RWPE2 (cell line): ENCODE measurements around the gene CENPX.

ENCODE experiments used
- ATAC-seq: fragments of 200-7000 bp; cut with Tn5 transposase; 3 replicates; pipeline ENCODE4 v1.9.1; 2021; ENCODE audit warnings: low read depth
- DNase-seq: peaks from one replicate; pipeline ENCODE4 v3.0.0-alpha.2; 2020; ENCODE audit warnings: low spot score
- H3K27ac ChIP-seq: fragments of 450-650 bp; 2 replicates; pipeline ENCODE4 v1.5.1; 2017; ENCODE audit warnings: mild to moderate bottlenecking; ENCODE audit not compliant: poor library complexity, severe bottlenecking
- H3K27me3 ChIP-seq: fragments of 250-450 bp; sonication (Bioruptor Pico); 2 replicates; pipeline ENCODE4 v1.5.1; 2021; ENCODE audit warnings: mild to moderate bottlenecking, moderate library complexity; ENCODE audit not compliant: insufficient read depth, poor library complexity, severe bottlenecking
- H3K36me3 ChIP-seq: fragments of 250-450 bp; sonication (Bioruptor Pico); 2 replicates; pipeline ENCODE4 v1.5.1; 2020; ENCODE audit warnings: low read depth, mild to moderate bottlenecking, moderate library complexity
- H3K4me1 ChIP-seq: fragments of 250-450 bp; sonication (Bioruptor Pico); 2 replicates; pipeline ENCODE4 v1.5.1; 2021; ENCODE audit warnings: mild to moderate bottlenecking, moderate library complexity; ENCODE audit not compliant: insufficient read depth, poor library complexity, severe bottlenecking
- H3K4me3 ChIP-seq: fragments of 250-450 bp; sonication (Bioruptor Pico); 2 replicates; pipeline ENCODE4 v1.5.1; 2021; ENCODE audit warnings: mild to moderate bottlenecking, moderate library complexity; ENCODE audit not compliant: severe bottlenecking
- H3K9me3 ChIP-seq: fragments of 250-450 bp; sonication (Bioruptor Pico); 2 replicates; pipeline ENCODE4 v1.5.1; 2021; ENCODE audit warnings: mild to moderate bottlenecking, moderate library complexity; ENCODE audit not compliant: severe bottlenecking
- TF ChIP-seq, protein P1 (sequence below): fragments of 450-650 bp; IDR thresholded peaks from one replicate; pipeline ENCODE4 v1.5.1; 2017; ENCODE audit warnings: mild to moderate bottlenecking, moderate library complexity; ENCODE audit not compliant: poor library complexity, severe bottlenecking

CENPX gene

DNA sequence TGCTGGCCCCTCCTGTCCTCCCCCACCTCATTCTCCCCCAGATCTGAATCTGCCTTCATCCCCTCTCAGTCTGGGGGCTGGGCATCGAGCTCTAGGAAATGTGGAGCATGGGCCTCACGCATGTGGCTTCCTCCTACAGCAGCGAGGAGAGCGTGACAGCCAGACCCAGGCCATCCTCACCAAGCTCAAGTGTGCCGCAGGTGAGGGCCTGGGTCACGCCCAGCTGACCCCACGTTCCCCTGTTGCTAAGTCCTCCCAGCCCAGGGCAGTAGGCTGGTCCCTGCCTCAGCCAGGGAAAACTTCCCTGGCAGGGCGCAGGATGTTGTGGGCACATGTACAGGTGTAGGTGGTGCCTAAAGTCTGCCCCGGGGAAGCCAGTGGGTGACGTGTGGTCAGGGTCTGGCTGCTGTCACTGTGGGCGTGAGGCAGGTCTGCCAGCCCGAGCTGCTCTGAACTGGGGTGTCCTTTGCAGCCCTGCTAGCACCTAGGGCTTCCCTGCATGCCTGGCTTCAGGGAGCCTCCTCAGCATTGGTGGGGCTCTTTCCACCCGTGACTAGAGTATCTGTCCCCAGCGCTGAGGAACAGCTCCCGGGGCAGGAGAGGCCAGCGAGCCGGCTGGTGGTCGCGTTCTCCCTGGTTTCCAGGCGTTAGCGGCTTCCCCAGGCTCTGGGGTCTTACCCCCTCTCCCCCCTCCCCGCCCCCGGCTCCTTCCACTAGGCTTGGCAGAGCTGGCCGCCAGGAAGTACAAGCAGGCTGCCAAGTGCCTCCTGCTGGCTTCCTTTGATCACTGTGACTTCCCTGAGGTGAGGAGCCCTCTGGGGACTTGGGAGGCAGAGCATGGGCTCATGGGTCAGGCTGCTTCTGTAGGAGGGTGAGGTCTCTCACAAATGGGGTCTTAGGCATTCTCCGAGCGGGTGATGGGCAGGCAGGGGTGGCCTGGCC is 32.6 kb upstream of the CENPX start:
- TF ChIP-seq, protein P1, sequence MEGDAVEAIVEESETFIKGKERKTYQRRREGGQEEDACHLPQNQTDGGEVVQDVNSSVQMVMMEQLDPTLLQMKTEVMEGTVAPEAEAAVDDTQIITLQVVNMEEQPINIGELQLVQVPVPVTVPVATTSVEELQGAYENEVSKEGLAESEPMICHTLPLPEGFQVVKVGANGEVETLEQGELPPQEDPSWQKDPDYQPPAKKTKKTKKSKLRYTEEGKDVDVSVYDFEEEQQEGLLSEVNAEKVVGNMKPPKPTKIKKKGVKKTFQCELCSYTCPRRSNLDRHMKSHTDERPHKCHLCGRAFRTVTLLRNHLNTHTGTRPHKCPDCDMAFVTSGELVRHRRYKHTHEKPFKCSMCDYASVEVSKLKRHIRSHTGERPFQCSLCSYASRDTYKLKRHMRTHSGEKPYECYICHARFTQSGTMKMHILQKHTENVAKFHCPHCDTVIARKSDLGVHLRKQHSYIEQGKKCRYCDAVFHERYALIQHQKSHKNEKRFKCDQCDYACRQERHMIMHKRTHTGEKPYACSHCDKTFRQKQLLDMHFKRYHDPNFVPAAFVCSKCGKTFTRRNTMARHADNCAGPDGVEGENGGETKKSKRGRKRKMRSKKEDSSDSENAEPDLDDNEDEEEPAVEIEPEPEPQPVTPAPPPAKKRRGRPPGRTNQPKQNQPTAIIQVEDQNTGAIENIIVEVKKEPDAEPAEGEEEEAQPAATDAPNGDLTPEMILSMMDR, result no peak
- Histone ChIP-seq H3K27me3 (no peaks in the 10 kb centered on the region), H3K27ac (no peak overlapping the region), H3K4me3 (no peak overlapping the region), H3K36me3 (peaks cover 72% of the 10 kb centered on the region), H3K4me1 (peaks cover 5% of the 10 kb centered on the region), H3K9me3 (no peaks in the 10 kb centered on the region)
- DNase-seq, result no peak
- ATAC-seq, result no peak

DNA sequence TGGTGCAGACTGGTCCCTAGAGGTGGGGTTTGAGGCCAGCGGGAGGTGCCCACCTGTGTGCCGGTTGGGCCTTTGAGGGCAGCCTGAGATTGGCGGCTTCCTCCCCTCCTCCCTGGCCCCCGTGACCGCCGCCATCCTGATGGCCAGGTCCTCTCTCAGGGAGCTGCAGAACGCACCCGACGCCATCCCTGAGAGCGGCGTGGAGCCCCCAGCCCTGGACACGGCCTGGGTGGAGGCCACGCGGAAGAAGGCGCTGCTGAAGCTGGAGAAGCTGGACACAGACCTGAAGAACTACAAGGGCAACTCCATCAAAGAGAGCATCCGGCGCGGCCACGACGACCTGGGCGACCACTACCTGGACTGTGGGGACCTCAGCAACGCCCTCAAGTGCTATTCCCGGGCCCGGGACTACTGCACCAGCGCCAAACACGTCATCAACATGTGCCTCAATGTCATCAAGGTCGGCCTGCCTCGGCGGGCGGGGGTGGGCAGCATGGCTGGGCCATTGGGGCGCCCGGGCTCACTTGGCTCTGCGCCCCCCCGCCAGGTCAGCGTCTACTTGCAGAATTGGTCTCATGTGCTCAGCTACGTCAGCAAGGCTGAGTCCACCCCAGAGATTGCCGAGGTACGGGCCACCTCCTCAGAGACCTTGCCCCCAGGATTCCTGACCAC is 31.8 kb upstream of the CENPX start:
- H3K4me3 ChIP-seq, result no peak overlapping the region
- no peaks in the 10 kb centered on the region for H3K9me3 ChIP-seq
- ATAC-seq, result no peak
- peaks cover 5% of the 10 kb centered on the region for H3K4me1 ChIP-seq
- TF ChIP-seq, protein P1, result no peak
- peaks cover 72% of the 10 kb centered on the region for H3K36me3 ChIP-seq
- no peak overlapping the region for H3K27ac ChIP-seq
- H3K27me3 ChIP-seq, result no peaks in the 10 kb centered on the region
- DNase-seq, result peak; percentile 75

DNA sequence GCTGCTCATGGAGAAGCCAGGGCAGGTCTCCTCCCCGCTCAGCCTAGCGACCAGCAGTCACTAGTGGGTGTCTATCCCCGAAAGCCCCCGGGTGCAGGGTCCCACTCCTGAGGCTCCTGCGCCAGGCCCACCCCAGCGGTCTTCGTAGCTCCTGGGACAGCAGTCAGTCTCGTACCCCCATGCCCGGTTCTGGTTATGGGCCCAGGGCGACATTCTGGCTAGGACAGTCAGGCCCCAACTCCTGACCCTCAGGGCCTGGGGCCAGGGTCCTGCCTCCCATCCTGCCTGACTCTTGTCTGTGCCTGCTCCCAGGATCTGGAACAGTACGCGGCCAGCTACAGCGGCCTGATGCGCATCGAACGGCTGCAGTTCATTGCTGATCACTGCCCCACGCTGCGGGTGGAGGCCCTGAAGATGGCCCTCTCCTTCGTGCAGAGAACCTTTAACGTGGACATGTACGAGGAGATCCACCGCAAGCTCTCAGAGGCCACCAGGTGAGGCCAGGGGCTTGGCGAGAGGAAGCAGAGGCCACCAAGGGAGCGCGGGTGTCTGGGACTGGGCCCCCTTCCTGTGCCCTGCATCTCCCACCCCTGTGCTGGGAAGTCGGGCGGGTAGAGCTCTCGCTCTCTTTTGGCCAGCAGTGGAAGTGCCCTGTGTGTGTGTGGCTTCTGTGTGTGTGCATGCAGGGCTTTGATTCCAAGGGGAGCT is 31.0 kb upstream of the CENPX start:
- TF ChIP-seq, protein P1, result no peak
- Histone ChIP-seq H3K27me3 (no peaks in the 10 kb centered on the region), H3K27ac (no peak overlapping the region), H3K36me3 (peaks cover 72% of the 10 kb centered on the region), H3K4me1 (peaks cover 5% of the 10 kb centered on the region), H3K9me3 (no peaks in the 10 kb centered on the region), H3K4me3 (no peak overlapping the region)
- no peak for DNase-seq
- ATAC-seq, result no peak

DNA sequence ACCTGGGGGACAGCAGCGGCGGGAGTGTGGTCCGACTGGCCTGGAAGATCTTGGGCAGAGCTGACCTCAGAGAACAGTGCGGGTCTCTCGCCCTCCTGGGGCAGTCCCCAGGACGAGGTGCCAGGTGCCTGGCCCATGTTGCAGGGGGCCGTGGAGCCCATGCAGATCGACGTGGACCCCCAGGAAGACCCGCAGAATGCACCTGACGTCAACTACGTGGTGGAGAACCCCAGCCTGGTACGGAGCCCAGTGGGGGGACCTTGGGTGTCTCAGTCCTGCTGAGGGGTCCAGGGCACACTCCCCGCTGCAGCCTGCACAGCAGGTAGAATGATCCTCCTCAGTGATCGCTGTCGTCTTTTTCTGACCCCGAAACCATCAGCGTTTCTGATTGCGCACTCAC is 30.5 kb upstream of the CENPX start:
- Histone ChIP-seq H3K4me1 (peaks cover 5% of the 10 kb centered on the region), H3K4me3 (peak overlapping the region; percentile 99), H3K36me3 (peaks cover 72% of the 10 kb centered on the region), H3K27me3 (no peaks in the 10 kb centered on the region), H3K9me3 (no peaks in the 10 kb centered on the region), H3K27ac (no peak overlapping the region)
- ATAC-seq, result no peak
- TF ChIP-seq, protein P1, result no peak
- no peak for DNase-seq
